HEK293 (cell line): ENCODE data around the gene ATP1A3.
A peak's percentile ranks its signal among the peaks of the same experiment; 100 is the strongest.

ENCODE experiments used
- GLIS1 ChIP-seq: fragments of 450-650 bp; formaldehyde crosslinking; IDR thresholded peaks from 2 replicates; pipeline ENCODE4 v1.5.1; 2016; ENCODE audit warnings: missing biosample characterization, missing genetic modification characterization
- GLIS2 ChIP-seq: fragments of 450-650 bp; formaldehyde crosslinking; IDR thresholded peaks from 2 replicates; pipeline ENCODE4 v1.5.1; 2016; ENCODE audit warnings: missing biosample characterization, missing genetic modification characterization
- KLF7 ChIP-seq: fragments of 450-650 bp; formaldehyde crosslinking; IDR thresholded peaks from 2 replicates; pipeline ENCODE4 v1.5.1; 2016; ENCODE audit warnings: missing biosample characterization, missing genetic modification characterization, borderline replicate concordance
- KLF9 ChIP-seq: fragments of 450-650 bp; formaldehyde crosslinking; IDR thresholded peaks from 2 replicates; pipeline ENCODE4 v1.5.1; 2016; ENCODE audit warnings: missing biosample characterization, missing genetic modification characterization, low read depth
- RBAK ChIP-seq: fragments of 450-650 bp; formaldehyde crosslinking; IDR thresholded peaks from 2 replicates; pipeline ENCODE4 v1.5.1; 2016; ENCODE audit warnings: missing biosample characterization, missing genetic modification characterization
- REPIN1 ChIP-seq: fragments of 450-650 bp; formaldehyde crosslinking; IDR thresholded peaks from 2 replicates; pipeline ENCODE4 v1.5.1; 2017; ENCODE audit warnings: missing biosample characterization, missing genetic modification characterization, low read depth
- SP2 ChIP-seq: fragments of 450-650 bp; formaldehyde crosslinking; IDR thresholded peaks from 2 replicates; pipeline ENCODE4 v1.5.1; 2016; ENCODE audit warnings: missing biosample characterization, missing genetic modification characterization
- TCF7L2 ChIP-seq: IDR thresholded peaks from 2 replicates; pipeline ENCODE4 v1.6.1; 2011; ENCODE audit warnings: low read depth, mild to moderate bottlenecking, inconsistent platforms, low read length, moderate library complexity, borderline replicate concordance
- ZEB2 ChIP-seq: fragments of 450-650 bp; formaldehyde crosslinking; IDR thresholded peaks from 2 replicates; pipeline ENCODE4 v1.5.1; 2016; ENCODE audit warnings: missing biosample characterization, missing genetic modification characterization
- ZNF121 ChIP-seq: fragments of 450-650 bp; formaldehyde crosslinking; IDR thresholded peaks from 2 replicates; pipeline ENCODE4 v1.5.1; 2016; ENCODE audit warnings: missing biosample characterization, missing genetic modification characterization
- ZNF140 ChIP-seq: fragments of 450-650 bp; formaldehyde crosslinking; IDR thresholded peaks from 2 replicates; pipeline ENCODE4 v1.5.1; 2016; ENCODE audit warnings: missing biosample characterization, missing genetic modification characterization
- ZNF157 ChIP-seq: fragments of 450-650 bp; formaldehyde crosslinking; IDR thresholded peaks from 2 replicates; pipeline ENCODE4 v1.5.1; 2016; ENCODE audit warnings: missing biosample characterization, missing genetic modification characterization
- ZNF202 ChIP-seq: fragments of 450-650 bp; formaldehyde crosslinking; IDR thresholded peaks from 2 replicates; pipeline ENCODE4 v1.5.1; 2016; ENCODE audit warnings: missing biosample characterization, missing genetic modification characterization, borderline replicate concordance
- ZNF223 ChIP-seq: fragments of 450-650 bp; formaldehyde crosslinking; IDR thresholded peaks from 2 replicates; pipeline ENCODE4 v1.5.1; 2016; ENCODE audit warnings: missing biosample characterization, missing genetic modification characterization
- ZNF248 ChIP-seq: fragments of 450-650 bp; formaldehyde crosslinking; IDR thresholded peaks from 2 replicates; pipeline ENCODE4 v1.5.1; 2017; ENCODE audit warnings: missing biosample characterization, missing genetic modification characterization
- ZNF274 ChIP-seq, 2 experiments: fragments of 200-500 bp in 1 of 2; fragments of 450-650 bp in 1 of 2; sonication (Bioruptor generic) in 1 of 2; formaldehyde crosslinking in 1 of 2; IDR thresholded peaks; 2 replicates each; pipeline versions ENCODE4 v1.5.1 to v1.6.1; 2014 to 2016; ENCODE audit warnings: borderline replicate concordance in 1 of 2, inconsistent platforms in 1 of 2, low read length in 1 of 2, missing biosample characterization in 1 of 2, missing genetic modification characterization in 1 of 2
- ZNF292 ChIP-seq: fragments of 450-650 bp; formaldehyde crosslinking; IDR thresholded peaks from 2 replicates; pipeline ENCODE4 v1.5.1; 2016; ENCODE audit warnings: low read depth, missing biosample characterization, missing genetic modification characterization, borderline replicate concordance
- ZNF302 ChIP-seq: fragments of 450-650 bp; formaldehyde crosslinking; IDR thresholded peaks from 2 replicates; pipeline ENCODE4 v1.5.1; 2016; ENCODE audit warnings: missing biosample characterization, missing genetic modification characterization, low read depth
- ZNF335 ChIP-seq: fragments of 450-650 bp; formaldehyde crosslinking; conservative IDR thresholded peaks from 2 replicates; pipeline ENCODE4 v1.5.1; 2016; ENCODE audit warnings: missing biosample characterization, missing genetic modification characterization
- ZNF350 ChIP-seq: fragments of 450-650 bp; formaldehyde crosslinking; IDR thresholded peaks from 2 replicates; pipeline ENCODE4 v1.5.0; 2017; ENCODE audit warnings: missing biosample characterization, mild to moderate bottlenecking, missing genetic modification characterization
- ZNF416 ChIP-seq: fragments of 450-650 bp; formaldehyde crosslinking; IDR thresholded peaks from 2 replicates; pipeline ENCODE4 v1.5.1; 2016; ENCODE audit warnings: missing biosample characterization, missing genetic modification characterization
- ZNF544 ChIP-seq: fragments of 450-650 bp; formaldehyde crosslinking; IDR thresholded peaks from 2 replicates; pipeline ENCODE4 v1.5.0; 2017; ENCODE audit warnings: missing biosample characterization, missing genetic modification characterization
- ZNF555 ChIP-seq: fragments of 450-650 bp; formaldehyde crosslinking; conservative IDR thresholded peaks from 2 replicates; pipeline ENCODE4 v1.5.1; 2017; ENCODE audit warnings: missing biosample characterization, mild to moderate bottlenecking, missing genetic modification characterization, inconsistent platforms
- ZNF558 ChIP-seq: fragments of 450-650 bp; formaldehyde crosslinking; IDR thresholded peaks from 2 replicates; pipeline ENCODE4 v1.5.1; 2016; ENCODE audit warnings: missing biosample characterization, missing genetic modification characterization
- ZNF560 ChIP-seq: fragments of 450-650 bp; formaldehyde crosslinking; IDR thresholded peaks from 2 replicates; pipeline ENCODE4 v1.5.1; 2017; ENCODE audit warnings: missing biosample characterization, missing genetic modification characterization, borderline replicate concordance
- ZNF626 ChIP-seq: fragments of 450-650 bp; sonication (Bioruptor Pico); formaldehyde crosslinking; IDR thresholded peaks from 2 replicates; pipeline ENCODE4 v1.5.1; 2018; ENCODE audit warnings: missing biosample characterization, missing genetic modification characterization, inconsistent platforms
- ZNF776 ChIP-seq: fragments of 450-650 bp; formaldehyde crosslinking; IDR thresholded peaks from 2 replicates; pipeline ENCODE4 v1.5.0; 2017; ENCODE audit warnings: missing biosample characterization, missing genetic modification characterization, borderline replicate concordance
- ZNF843 ChIP-seq: fragments of 450-650 bp; formaldehyde crosslinking; IDR thresholded peaks from 2 replicates; pipeline ENCODE4 v1.5.1; 2016; ENCODE audit warnings: missing biosample characterization, missing genetic modification characterization
- TF ChIP-seq, protein P1 (sequence below): fragments of 450-650 bp; formaldehyde crosslinking; IDR thresholded peaks from 2 replicates; pipeline ENCODE4 v1.5.1; 2016; ENCODE audit warnings: missing biosample characterization, missing genetic modification characterization, borderline replicate concordance
- TF ChIP-seq, protein P2 (sequence below): fragments of 450-650 bp; IDR thresholded peaks from 2 replicates; pipeline ENCODE4 v1.5.1; 2018; ENCODE audit warnings: missing biosample characterization, mild to moderate bottlenecking, missing genetic modification characterization
- TF ChIP-seq, protein P3 (sequence below): fragments of 450-650 bp; formaldehyde crosslinking; IDR thresholded peaks from 2 replicates; pipeline ENCODE4 v1.5.1; 2016; ENCODE audit warnings: missing biosample characterization, missing genetic modification characterization
- TF ChIP-seq, protein P4 (sequence below): fragments of 450-650 bp; formaldehyde crosslinking; IDR thresholded peaks from 2 replicates; pipeline ENCODE4 v1.5.1; 2016; ENCODE audit warnings: missing biosample characterization, missing genetic modification characterization, low read depth
- TF ChIP-seq, protein P5 (sequence below): sonication (generic); formaldehyde crosslinking; IDR thresholded peaks from 2 replicates; pipeline ENCODE4 v1.8.1; 2022; ENCODE audit warnings: mild to moderate bottlenecking, moderate library complexity, missing genetic modification reagents

Gene ATP1A3

DNA sequence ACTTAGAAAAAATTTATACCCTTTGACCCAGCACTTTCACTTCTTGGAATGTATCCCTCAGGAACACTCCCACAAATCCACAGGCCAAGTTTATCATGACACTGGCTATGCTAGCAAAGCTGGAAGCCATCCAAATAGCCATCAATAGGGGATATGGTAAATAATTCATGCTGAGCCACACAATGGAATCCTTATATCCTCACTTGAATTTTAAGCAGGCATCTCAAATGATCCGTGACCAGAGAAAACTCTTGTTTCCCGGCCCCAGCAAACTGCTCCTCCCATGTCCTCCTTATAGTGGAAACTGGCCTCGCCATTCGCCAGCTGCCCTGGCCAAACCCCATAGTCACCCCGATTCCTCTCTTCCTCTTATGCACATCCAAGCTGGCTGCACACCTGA lies 38.4 kb upstream of the ATP1A3 start (continued):
- TF ChIP-seq, protein P1, sequence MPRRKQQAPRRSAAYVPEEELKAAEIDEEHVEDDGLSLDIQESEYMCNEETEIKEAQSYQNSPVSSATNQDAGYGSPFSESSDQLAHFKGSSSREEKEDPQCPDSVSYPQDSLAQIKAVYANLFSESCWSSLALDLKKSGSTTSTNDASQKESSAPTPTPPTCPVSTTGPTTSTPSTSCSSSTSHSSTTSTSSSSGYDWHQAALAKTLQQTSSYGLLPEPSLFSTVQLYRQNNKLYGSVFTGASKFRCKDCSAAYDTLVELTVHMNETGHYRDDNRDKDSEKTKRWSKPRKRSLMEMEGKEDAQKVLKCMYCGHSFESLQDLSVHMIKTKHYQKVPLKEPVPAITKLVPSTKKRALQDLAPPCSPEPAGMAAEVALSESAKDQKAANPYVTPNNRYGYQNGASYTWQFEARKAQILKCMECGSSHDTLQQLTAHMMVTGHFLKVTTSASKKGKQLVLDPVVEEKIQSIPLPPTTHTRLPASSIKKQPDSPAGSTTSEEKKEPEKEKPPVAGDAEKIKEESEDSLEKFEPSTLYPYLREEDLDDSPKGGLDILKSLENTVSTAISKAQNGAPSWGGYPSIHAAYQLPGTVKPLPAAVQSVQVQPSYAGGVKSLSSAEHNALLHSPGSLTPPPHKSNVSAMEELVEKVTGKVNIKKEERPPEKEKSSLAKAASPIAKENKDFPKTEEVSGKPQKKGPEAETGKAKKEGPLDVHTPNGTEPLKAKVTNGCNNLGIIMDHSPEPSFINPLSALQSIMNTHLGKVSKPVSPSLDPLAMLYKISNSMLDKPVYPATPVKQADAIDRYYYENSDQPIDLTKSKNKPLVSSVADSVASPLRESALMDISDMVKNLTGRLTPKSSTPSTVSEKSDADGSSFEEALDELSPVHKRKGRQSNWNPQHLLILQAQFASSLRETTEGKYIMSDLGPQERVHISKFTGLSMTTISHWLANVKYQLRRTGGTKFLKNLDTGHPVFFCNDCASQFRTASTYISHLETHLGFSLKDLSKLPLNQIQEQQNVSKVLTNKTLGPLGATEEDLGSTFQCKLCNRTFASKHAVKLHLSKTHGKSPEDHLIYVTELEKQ (tag by site-specific recombination) = peak; percentile 92; the same call in 1 of the 2 replicates
- TF ChIP-seq, protein P2, sequence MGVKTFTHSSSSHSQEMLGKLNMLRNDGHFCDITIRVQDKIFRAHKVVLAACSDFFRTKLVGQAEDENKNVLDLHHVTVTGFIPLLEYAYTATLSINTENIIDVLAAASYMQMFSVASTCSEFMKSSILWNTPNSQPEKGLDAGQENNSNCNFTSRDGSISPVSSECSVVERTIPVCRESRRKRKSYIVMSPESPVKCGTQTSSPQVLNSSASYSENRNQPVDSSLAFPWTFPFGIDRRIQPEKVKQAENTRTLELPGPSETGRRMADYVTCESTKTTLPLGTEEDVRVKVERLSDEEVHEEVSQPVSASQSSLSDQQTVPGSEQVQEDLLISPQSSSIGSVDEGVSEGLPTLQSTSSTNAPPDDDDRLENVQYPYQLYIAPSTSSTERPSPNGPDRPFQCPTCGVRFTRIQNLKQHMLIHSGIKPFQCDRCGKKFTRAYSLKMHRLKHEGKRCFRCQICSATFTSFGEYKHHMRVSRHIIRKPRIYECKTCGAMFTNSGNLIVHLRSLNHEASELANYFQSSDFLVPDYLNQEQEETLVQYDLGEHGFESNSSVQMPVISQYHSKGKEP (tag by site-specific recombination) = peak; percentile 93
- TF ChIP-seq ZNF558 (tag by site-specific recombination) (peak; percentile 77; the same call in 1 of the 2 replicates), ZEB2 (tag by site-specific recombination) (peak; percentile 97), ZNF157 (no peak), GLIS1 (tag by site-specific recombination) (peak; percentile 98), ZNF416 (no peak), ZNF121 (peak; percentile 66; the same call in 1 of the 2 replicates), REPIN1 (no peak), GLIS2 (tag by site-specific recombination) (peak; percentile 52; the same call in 1 of the 2 replicates), RBAK (tag by site-specific recombination) (no peak), ZNF248 (tag by site-specific recombination) (no peak), KLF7 (tag by site-specific recombination) (peak; percentile 94; the same call in 1 of the 2 replicates), ZNF335 (tag by site-specific recombination) (peak; percentile 51), ZNF292 (tag by site-specific recombination) (no peak), ZNF140 (tag by site-specific recombination) (no peak), ZNF223 (no peak), ZNF560 (no peak), ZNF555 (tag by site-specific recombination) (no peak), ZNF274 (IDR thresholded peaks at IDR 0.05; ENCODE audit: low read length) (no peak), ZNF274 (tag by site-specific recombination; IDR thresholded peaks at IDR 0.05; ENCODE audit: borderline replicate concordance) (no peak), SP2 (tag by site-specific recombination) (0 out of 2 replicates have a peak, but pooled peaks have one; percentile 23), TCF7L2 (no peak), ZNF843 (tag by site-specific recombination) (peak; percentile 98), ZNF350 (tag by site-specific recombination) (no peak), ZNF544 (no peak), ZNF776 (tag by site-specific recombination) (no peak), ZNF626 (tag by site-specific recombination) (no peak), ZNF302 (tag by site-specific recombination) (no peak), KLF9 (tag by site-specific recombination) (peak; percentile 59; the same call in 1 of the 2 replicates), ZNF202 (tag by site-specific recombination) (no peak)
- TF ChIP-seq, protein P3, sequence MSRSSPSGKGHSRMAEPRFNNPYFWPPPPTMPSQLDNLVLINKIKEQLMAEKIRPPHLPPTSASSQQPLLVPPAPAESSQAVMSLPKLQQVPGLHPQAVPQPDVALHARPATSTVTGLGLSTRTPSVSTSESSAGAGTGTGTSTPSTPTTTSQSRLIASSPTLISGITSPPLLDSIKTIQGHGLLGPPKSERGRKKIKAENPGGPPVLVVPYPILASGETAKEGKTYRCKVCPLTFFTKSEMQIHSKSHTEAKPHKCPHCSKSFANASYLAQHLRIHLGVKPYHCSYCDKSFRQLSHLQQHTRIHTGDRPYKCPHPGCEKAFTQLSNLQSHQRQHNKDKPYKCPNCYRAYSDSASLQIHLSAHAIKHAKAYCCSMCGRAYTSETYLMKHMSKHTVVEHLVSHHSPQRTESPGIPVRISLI (tag by site-specific recombination) = no peak
- TF ChIP-seq, protein P4, sequence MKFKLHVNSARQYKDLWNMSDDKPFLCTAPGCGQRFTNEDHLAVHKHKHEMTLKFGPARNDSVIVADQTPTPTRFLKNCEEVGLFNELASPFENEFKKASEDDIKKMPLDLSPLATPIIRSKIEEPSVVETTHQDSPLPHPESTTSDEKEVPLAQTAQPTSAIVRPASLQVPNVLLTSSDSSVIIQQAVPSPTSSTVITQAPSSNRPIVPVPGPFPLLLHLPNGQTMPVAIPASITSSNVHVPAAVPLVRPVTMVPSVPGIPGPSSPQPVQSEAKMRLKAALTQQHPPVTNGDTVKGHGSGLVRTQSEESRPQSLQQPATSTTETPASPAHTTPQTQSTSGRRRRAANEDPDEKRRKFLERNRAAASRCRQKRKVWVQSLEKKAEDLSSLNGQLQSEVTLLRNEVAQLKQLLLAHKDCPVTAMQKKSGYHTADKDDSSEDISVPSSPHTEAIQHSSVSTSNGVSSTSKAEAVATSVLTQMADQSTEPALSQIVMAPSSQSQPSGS = no peak
- TF ChIP-seq, protein P5, sequence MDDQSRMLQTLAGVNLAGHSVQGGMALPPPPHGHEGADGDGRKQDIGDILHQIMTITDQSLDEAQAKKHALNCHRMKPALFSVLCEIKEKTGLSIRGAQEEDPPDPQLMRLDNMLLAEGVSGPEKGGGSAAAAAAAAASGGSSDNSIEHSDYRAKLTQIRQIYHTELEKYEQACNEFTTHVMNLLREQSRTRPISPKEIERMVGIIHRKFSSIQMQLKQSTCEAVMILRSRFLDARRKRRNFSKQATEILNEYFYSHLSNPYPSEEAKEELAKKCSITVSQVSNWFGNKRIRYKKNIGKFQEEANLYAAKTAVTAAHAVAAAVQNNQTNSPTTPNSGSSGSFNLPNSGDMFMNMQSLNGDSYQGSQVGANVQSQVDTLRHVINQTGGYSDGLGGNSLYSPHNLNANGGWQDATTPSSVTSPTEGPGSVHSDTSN = no peak
